ENCODE data around the gene TTYH2. TPM values are rescaled to one million over a fixed set of nuclear protein-coding genes. Genes with fewer than 3 reads are reported as not detected.

Gene TTYH2
- total and polyA plus RNA-seq, 10 of the 15 experiments (the other 5 are each of a cell fraction or from before 2014, with no cell fraction given), result 0.26 to 25.2 (median 6.6) TPM

GRCh38 chr17:74252211-74252610 lies 38.8 kb downstream of the TTYH2 start:
- Histone ChIP-seq H3K36me3 (ENCODE audit: control insufficient read depth in 2 of 2, insufficient read depth in 2 of 2, low read length in 1 of 2) (peaks cover 0 to 5% of the 10 kb centered on the region in 2 experiments; a peak in 1 of 4 replicates), H3K4me1 (ENCODE audit: control insufficient read depth, insufficient read depth, low read length) (no peaks in the 10 kb centered on the region), H4K20me1 (ENCODE audit: control insufficient read depth, insufficient read depth) (no peaks in the 10 kb centered on the region), H2AFZ (ENCODE audit: control insufficient read depth, low read depth, low read length) (no peak overlapping the region), H3K4me2 (ENCODE audit: control insufficient read depth, insufficient read depth) (no peak overlapping the region), H3K9ac (ENCODE audit: control insufficient read depth, insufficient read depth, low read length) (no peak overlapping the region), H3K27ac (ENCODE audit: control insufficient read depth, insufficient read depth) (no peak overlapping the region), H3K4me3 (no peak overlapping the region), H3K9me3 (replicated peaks; ENCODE audit: control insufficient read depth, insufficient read depth, low read length) (no peaks in the 10 kb centered on the region), H3K27me3 (replicated peaks in 1 of 2; ENCODE audit: control insufficient read depth in 2 of 2, insufficient read depth in 2 of 2, low read length in 1 of 2) (no peaks in the 10 kb centered on the region), H3K79me2 (ENCODE audit: control insufficient read depth, insufficient read depth, low read length) (no peaks in the 10 kb centered on the region)
- POLR2A ChIA-PET, result no interaction called here
- ATAC-seq, result no peak
- no peak for DNase-seq (ENCODE audit: low read depth, low spot score)
- CTCF ChIA-PET, result no interaction called here
- 51% methylated on average over 8 of the region's 8 CpGs for WGBS (ENCODE audit: insufficient coverage, insufficient replicate concordance, low lambda C conversion rate, missing lambda C conversion rate)
- intact Hi-C loops (cut with micrococcal nuclease; ENCODE audit: unreplicated experiment), result no loop called here
- RAD21 ChIA-PET (ENCODE audit: unreplicated experiment), result no interaction called here
- BruUV-seq (replicated peaks), result no TSS peak
- no peak for FAIRE-seq
- SMC1A ChIA-PET (ENCODE audit: uncharacterized antibody, unreplicated experiment), result no interaction called here
- in situ Hi-C loops (cut with MboI), result no loop called here
- TF ChIP-seq RELB (IDR thresholded peaks at IDR 0.05; ENCODE audit: low read depth) (no peak), BCL11A (IDR thresholded peaks at IDR 0.05; ENCODE audit: low read depth, low read length) (no peak), EED (IDR thresholded peaks at IDR 0.05; ENCODE audit: low read depth) (no peak), NFYB (IDR thresholded peaks at IDR 0.05; ENCODE audit: insufficient read depth, low read depth, low read length) (no peak), CUX1 (IDR thresholded peaks at IDR 0.05; ENCODE audit: insufficient replicate concordance, low read depth, low read length) (no peak), CHD4 (IDR thresholded peaks at IDR 0.05) (no peak), ZNF687 (IDR thresholded peaks at IDR 0.05) (no peak), MTA2 (IDR thresholded peaks at IDR 0.05; ENCODE audit: low read depth) (no peak), E2F8 (IDR thresholded peaks at IDR 0.05; ENCODE audit: low read depth, partially characterized antibody) (no peak), RBBP5 (conservative IDR thresholded peaks at IDR 0.05) (no peak), EGR1 (IDR thresholded peaks at IDR 0.05; ENCODE audit: borderline replicate concordance in 1 of 2, low read depth in 2 of 2, low read length in 2 of 2) (no peak)

All from GM12878 (cell line).